Myocyte (in vitro differentiated cells): ENCODE results near the gene PRR5. TPM values are rescaled to one million over a fixed set of nuclear protein-coding genes. Genes with fewer than 3 reads are reported as not detected.
"Not testable (repeated sequence)": the region's sequence is repeated elsewhere in the genome, so short reads cannot be mapped to it uniquely, and the experiment has no call there.

Source experiments
- DNase-seq: peaks from one replicate; pipeline ENCODE4 v3.0.0-alpha.2; 2012; ENCODE audit warnings: low read depth
- polyA plus RNA-seq: library from polyadenylated mRNA; unstranded; fragments of >200 nt; gene quantifications from one replicate; pipeline ENCODE4 v1.2.1, GENCODE V29; 2012; ENCODE audit warnings: missing spikeins
- total RNA-seq: library from RNA; depleted of rRNA; stranded (reverse); fragments of >200 nt; gene quantifications from 2 replicates; pipeline ENCODE4 v1.2.3, GENCODE V29; 2014

PRR5 gene, protein sequence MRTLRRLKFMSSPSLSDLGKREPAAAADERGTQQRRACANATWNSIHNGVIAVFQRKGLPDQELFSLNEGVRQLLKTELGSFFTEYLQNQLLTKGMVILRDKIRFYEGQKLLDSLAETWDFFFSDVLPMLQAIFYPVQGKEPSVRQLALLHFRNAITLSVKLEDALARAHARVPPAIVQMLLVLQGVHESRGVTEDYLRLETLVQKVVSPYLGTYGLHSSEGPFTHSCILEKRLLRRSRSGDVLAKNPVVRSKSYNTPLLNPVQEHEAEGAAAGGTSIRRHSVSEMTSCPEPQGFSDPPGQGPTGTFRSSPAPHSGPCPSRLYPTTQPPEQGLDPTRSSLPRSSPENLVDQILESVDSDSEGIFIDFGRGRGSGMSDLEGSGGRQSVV
- 54.3 and 78.2 TPM in 2 replicates for total RNA-seq
- 51.6 TPM for polyA plus RNA-seq

DNA sequence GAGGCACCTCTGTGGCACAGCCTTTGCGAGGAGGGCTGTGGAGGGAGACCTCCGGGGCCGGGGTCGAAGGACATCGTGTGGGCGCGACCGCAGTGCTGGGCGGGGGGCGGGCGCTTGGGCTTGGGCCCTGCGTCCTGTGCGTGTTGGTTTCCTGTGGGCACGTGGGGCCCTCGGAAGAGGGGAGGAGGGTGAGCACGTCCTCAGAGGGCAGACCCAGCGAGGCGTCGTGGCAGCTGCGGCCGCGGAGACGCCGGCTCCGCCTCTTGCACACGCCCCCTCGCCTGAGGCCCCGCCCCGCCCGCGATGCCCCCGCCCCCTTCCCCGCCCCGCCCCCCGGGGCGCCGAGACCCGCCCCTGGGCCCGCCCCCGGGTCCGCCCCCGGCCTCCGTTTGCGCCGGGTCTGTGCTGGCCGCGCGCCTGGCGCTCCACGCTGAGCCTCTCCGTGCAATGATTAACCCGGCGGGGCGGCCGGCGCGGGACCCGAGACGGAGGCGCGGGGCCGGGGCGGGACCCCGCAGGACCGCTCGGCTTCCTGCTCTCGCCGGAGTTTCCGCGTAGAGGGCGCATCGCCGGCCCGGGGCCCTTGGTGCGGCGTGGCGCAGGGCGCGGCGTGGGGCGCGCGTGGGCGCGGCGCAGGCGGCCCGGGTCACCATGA is at the start of gene PRR5:
TSS of gene PRR5 (plus strand) at position 381 of the 655 bp plus-strand sequence. CDS start at position 652, 271 bp downstream.
- peak; percentile 79 for DNase-seq

DNA sequence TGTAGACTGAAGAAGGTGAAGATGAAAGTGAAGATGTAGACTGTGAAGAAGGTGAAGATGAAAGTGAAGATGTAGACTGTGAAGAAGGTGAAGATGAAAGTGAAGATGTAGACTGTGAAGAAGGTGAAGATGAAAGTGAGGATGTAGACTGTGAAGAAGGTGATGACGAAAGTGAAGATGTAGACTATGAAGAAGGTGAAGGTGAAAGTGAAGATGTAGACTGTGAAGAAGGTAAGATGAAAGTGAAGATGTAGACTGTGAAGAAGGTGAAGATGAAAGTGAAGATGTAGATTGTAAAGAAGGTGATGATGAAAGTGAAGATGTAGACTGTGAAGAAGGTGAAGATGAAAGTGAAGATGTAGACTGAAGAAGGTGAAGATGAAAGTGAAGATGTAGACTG is 49.1 kb upstream of the PRR5 start:
- DNase-seq = not testable (repeated sequence)

DNA sequence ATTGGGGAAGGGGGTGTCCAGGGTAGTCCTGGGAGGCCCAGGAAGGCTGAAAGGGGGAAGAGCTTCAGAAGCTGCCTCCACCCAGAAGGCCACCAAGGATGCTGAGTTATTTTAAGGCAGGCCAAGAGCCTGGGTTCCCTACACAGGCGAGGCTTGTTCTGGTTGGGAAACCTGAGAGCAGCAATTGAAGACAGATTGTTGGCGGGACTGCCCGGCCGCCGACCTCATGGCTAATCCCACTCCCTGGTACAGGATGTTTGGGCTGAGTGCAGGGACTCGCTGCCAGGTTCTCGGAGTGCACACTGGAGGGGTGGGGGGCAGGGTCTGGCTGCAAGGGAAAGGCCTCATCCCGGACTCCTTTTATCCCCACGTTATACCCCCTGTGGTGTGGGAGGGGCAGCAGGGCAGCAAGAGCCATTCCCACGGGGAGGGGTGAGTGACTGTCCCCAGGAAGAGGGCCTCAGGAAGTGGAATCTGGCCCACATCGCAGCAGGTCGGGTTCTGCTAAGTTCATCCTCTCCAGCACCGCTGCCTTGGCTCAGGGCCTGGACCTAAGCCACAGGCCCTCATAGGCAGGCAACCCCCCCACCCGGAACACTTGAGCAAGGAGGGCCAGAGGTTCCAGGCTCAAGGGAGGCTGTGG is 43.6 kb upstream of the PRR5 start:
- DNase-seq = peak; percentile 72

DNA sequence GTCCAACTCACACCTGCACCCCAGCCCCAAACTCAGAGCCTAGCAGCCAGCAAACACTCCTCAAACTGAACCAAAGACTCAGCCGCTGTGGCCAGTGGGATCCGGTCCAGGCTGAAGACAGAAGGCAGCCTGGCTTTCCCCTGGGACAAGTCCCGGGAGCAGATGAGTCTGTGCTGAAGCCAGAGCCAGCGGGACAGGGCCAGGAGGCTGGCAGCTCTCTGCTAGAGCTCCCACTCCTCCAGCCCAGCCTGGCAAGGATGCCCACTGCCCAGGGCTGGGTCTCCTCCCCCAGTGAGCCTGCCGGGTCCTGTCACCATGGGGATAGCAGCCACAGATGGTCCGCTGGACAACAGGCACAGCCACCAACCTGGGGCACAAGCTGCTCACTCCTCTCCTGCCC is 42.9 kb upstream of the PRR5 start:
- peak; percentile 73 for DNase-seq

DNA sequence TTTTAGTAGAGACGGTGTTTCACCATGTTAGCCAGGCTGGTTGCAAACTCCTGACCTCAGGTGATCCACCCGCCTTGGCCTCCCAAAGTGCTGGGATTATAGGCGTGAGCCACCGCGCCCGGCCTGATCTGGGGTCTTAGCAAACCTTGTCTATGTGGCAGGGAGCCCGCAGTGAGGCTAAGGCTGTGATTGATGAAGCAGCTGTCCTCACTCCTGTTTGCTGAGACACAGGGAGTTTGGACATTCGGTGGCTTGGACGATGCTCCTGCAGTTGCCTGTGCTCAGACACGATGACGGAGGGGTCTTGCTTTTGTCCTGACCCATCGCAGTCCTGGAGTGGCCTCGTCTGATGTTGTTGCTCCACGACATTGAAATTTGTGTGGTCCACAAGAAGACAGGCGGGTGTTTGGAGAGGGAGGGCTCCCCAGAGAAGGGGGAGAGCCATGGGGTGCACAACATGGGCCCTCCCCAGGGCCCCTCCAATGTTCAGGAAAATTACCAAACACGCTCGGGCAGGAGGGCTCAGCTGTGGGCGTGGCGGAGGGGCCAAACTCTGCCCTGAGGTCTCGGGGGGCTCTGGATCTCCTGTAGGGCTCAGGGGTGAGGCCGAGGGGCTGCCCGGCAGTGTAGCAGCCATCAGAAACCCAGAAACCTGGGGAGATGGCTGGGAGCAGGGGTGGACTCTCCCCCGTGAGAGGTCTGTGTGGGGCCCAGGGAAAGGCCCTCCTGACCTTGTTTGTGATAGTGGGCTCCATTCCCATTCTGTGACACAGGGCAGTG is 41.8 kb upstream of the PRR5 start:
- DNase-seq = peak; percentile 42

DNA sequence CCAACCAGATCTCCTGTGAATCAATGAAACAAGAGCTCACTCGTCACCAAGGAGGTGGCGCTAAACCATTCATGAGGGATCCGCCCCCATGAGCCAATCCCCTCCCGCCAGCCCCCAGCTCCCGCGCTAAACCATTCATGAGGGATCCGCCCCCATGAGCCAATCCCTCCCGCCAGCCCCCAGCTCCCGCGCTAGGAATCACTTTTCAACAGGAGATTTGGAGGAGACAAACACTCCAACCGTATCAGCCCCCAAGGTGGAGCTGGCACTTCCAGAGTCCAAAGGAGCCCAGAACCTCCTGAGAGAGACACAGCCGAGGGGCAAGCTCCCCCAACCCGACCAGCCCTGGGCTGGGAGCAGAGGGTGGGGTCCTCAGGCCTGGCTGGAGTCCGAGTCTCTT is 40.9 kb upstream of the PRR5 start:
- DNase-seq = no peak

DNA sequence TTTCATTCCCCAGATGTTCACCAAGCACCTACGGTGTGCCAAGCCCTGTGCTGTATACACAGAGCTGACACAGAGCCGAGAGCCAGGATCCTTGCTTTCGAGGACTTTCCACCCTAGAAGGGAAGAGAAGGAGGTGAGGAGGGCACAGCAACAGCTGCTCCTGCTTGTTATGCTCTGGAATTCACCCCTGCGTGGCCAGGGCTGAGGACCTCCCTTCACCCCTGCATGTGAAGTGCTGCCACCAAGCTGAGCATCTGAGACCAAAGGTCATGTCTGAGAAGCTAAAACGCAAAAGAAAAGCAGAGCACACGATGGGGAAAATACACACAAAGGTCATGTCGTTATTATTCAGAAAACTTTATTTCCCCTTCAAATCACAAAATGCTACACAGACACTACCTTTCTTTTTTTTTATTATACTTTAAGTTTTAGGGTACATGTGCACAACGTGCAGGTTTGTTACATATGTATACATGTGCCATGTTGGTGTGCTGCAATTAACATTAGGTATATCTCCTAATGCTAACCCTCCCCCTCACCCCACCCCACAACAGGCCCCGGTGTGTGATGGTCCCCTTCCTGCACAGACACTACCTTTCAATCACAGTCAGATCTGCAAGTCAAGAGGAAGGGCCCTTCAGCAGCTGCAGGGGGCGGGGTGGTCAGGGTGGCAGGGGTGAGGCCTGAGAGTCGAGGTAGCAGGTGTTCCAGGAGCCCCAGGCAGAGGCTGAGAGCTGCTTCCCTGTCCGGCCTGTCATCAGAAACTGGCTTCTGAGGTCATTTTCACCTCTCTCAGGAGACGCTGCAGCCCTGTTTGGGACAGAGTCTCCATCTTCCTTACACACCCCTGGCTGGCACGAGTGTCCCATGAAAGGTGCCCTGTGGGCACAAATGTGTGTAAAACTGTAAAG is 40.1 kb upstream of the PRR5 start:
- no peak for DNase-seq

DNA sequence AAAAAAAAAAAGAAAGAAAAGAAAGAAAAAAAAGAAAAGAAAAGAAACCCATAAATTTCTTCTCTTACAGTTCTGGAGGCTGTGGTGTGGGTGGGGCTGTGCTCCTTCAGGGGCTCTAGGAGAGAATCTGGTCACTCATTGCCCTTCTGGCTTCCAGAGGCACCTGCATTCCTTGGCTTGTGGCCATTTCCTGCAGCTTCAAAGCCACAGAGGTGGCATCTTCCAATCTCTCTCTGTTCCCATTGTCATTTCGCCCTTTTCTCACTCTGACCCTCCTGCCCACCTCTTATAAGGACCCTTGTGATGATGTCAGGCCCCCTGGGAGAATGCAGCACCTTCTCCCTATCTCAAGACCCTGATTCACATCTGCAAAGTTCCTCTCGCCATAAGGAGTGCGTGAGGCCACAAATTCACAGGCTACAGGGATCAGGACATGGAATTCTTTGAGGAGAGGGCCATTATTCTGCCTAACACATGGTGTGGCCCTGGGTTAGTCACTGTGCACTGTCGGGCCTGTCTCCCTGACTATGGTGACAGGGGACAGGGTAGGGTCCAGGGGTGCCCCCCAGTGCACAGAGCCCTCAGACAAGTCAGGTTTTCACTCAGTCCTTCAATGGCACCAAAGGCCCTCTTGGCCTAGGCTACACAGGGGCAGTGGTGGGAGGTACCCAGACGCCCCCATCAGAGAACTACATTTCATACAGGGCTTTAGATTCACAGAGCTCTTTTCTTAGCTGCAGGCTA is 38.6 kb upstream of the PRR5 start:
- no peak for DNase-seq

DNA sequence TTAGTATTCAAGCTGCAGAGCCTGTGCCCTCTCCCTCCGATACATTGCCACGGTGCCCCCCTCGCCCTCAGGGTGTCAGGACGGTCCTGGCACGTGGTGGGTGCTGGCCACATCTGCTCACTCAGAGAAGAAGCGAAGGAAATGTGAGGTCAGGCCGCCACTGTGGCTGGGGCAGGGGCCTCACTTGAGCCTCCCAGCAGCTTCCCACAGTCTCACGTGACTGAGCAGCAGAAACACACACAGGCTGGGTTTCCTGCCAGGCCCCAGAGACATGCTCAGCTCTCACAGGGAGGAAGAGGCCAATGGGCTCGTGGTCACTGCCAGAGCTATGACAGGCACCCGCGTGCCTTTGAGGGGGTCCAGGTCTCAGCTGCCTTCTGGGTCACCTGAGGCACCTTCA is 37.9 kb upstream of the PRR5 start:
- peak; percentile 35 for DNase-seq

DNA sequence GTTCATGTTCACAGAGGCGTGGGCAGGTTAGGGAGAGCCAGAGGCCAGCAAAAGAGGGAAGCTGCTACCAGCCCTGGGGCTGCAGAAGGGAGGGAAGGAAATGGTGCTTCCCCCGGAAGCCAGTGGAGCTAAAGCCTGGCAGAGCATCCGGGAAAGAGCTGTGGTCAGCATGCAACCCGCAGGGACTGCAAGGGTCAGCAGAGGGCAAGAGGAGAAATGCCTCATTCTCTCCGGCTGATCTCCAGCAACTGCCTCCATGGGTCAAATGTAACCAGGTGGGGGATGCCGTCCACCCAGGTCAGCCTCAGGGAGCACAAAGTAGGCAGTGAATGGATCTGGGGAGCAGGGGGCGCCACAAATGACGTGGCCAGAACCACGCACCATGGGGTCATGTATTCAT is 36.9 kb upstream of the PRR5 start:
- no peak for DNase-seq

DNA sequence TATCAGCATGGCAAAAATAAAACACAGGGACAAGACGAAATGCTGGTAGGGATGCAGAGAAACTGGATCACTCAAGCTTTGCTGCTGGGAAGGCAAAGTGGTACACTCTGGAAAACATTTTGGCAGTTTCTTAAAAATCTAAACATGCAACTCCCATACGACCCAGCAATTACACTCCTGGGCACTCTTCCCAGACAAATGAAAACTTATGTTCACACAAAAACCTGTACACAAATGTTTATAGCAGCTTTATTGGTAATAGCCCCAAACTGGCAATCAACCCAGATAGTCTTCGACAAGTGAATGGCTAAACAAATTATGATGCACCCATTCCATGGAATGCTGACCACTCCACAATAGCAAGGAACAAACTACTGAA is 35.8 kb upstream of the PRR5 start:
- no peak for DNase-seq

DNA sequence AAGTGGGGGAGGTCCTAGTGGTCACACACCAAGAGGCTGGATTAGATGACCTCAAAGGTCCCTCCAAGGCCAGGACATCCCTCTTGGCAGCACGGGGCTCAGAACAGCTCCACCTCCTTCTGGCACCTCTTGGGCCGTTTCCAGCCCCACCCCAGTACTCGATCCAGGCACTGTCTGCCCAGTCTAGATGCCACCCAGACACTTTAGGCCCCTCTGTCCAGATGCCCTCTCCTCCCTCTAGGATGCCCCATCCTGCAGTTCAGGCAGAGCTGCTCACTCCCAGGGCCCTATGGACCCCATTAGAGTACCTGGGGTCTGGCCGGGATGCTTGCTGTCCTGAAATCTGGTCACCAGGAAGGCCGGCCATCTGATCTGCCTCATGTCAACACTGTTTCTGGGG is 34.7 kb upstream of the PRR5 start:
- DNase-seq = no peak

DNA sequence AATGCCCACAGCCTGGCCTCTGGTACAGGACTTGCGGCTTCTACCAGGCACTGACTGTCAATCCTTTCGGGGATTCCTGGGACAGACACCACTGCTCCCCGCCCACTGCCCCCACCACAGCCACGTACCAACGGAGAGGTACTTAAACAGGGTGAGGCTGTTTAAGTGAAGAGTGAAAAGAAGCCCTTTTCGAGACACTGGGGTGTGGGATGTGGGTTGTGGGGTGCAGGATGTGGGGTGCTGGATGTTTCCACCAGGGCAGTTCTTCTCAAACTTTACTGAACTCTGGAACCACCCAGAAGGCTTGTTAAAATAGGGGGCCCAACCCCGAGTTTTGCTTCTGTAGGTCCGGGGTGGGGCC is 34.2 kb upstream of the PRR5 start:
- DNase-seq = no peak

DNA sequence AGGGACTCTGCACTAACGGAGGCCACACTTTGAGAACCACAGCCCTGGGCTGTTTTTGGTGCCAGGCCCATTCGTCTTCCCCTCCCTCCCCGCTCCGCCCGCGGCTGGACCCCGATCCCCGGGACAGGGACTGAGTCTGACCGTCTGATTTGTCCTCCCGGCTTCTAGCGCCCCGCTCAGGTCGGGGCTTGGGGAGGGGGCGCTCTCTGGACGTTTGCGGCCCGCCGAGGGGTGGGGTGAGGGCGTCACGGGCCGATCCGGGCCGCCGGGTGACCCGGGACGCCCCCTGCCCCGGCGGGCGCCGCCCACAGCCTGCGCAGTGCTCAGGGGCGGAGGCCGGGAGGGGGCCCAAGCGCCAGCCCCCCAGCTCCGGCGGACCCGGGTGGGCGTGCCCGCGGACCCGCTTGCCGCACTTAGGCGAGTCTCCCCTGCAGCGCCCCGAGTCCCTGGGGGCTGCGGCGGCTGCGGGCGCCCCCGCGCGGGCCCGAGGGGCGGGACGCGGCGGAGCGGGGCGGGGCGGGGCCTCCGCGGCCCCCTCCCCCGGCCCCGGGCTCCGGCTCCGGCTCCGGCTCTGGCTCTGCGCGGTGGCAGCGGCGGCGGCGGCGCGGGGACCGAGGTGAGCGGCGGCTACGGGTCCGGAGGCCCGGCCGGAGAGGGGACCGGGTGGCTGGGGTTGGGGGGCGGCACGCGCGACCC is 33.7 kb upstream of the PRR5 start:
- DNase-seq = no peak

DNA sequence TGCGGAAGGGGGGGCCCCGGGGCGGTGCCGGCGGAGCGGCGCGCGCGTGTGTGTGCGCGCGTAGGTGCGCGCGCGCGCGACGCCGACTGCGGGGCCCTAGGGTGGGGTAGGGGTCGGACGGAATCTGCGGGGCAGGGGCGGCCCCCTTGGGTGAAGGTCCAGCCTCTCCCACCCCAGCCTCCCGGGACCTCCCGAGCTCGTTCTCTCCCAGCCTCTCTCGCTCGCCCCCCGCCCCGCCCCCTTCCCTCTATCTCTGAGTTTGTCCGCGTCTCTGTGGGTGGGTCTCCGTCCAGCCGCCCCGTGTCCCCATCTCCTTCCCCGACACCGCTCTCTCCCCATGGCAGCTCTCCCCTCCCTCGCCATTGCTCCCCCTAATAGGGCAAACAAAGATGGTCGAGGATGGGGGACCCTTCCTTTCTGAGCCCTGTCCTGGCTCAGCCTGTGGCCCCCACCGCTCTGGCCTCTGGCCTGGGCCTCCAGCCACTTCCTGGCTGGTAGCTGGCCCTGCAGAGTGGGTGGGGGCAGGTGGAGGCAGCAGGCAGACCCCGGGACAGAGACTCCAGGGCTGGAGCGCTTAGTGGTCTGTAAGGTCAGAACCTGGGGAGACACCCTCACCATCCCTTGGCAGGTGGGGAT is 33.0 kb upstream of the PRR5 start:
- DNase-seq = no peak

DNA sequence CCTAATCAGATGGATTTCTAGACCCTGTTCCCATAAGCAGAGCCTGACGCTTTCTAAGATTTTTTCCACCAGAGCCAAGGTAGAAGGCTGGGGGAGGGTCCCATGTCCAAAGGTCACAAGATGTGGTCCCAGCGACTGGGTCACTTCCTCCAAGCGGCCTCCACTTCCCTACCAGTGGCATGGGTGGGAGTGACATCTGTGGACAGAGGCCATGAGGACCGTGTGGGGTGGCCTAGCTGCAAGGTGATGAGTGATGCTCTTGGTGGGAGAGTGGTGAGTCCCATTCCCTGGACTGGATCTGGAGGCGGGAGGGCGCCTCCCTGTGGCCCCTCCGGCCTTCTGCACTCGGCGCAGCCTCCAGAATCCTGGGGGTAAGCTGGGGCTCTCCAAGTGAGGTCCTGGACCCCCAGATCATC is 32.4 kb upstream of the PRR5 start:
- DNase-seq = no peak

DNA sequence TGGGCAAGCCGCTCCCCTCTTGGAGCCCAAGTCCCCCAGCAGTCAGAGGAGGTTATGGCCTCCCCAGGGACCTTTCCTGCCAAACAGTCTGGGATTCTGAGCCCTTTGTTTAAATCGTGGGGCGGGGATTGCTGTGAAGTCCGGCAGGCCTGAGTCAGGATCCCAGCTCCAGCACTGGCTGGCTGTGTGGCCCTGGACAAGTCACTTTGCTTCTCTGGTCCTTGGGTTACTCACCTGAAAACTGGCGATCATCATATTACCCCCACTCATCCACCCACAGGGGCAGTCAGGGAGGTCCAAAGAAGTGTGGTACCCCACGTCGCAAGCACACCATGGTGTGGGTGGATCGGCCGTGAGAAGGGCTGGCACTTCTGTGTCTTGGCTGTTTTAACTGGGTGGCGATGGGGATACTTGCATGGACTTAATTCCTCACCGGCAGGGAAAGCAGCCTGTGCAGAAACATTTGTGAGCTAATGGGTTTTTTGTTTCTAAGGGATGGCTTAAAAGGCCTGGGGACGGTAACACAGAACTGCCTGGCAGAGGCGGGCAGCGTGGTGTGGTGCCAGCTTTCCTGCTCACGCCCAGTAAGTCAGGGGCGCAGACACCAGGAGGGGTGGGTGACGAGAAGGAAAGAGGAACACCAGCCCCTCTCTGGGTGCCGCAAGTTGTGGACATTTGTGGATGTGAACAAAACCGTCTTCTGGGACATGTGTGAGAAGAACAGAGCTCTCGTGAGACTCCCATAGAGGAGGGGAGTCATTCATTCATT is 31.6 kb upstream of the PRR5 start:
- no peak for DNase-seq

DNA sequence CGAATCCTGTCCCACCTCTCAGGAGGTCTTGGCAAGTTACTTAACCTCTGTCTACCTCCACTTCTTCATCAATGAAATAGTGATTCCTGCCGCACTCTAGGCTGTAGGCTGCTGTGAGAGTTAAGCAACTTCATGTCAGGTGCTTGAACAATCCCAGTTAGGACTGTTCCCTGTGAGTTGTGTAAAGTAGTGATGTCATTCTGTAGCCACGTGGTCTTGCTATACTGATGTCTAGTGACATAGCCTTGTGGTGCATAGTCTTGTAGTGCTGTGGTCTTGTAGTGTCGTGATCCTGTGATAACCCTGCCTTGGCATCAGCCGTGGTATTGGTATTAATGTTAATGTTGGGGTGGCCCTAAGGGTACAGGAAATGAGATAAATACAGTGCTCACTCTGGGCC is 30.3 kb upstream of the PRR5 start:
- DNase-seq = no peak
